ENCODE measurements around the gene ARHGAP5.

- TF ChIP-seq CTCF (IDR thresholded peaks at IDR 0.05; ENCODE audit: insufficient read depth, low read length) (no peak), REST (IDR thresholded peaks at IDR 0.05; ENCODE audit: insufficient replicate concordance, low read depth) (no peak), GABPA (IDR thresholded peaks at IDR 0.05; ENCODE audit: low read depth) (no peak), POLR2AphosphoS5 (IDR thresholded peaks at IDR 0.05; ENCODE audit: low read depth) (no peak), SPI1 (IDR thresholded peaks at IDR 0.05; ENCODE audit: borderline replicate concordance, low read depth) (no peak)
Measured at GRCh38 chr14:32080001-32080510, 3.0 kb downstream of the ARHGAP5 start.
